H1 (cell line): ENCODE results near the gene OXCT2. TPM values are rescaled to one million over a fixed set of nuclear protein-coding genes. Genes with fewer than 3 reads are reported as not detected.
"Not testable (repeated sequence)": the region's sequence is repeated elsewhere in the genome, so short reads cannot be mapped to it uniquely, and the experiment has no call there.

Experiments used
- CTCF ChIA-PET: fragments of 300-600 bp; sonication (Branson Sonifier 250); formaldehyde crosslinking; loops from one replicate; lab custom pipeline; 2021; ENCODE audit not compliant: partially characterized antibody; lab: Charles Lee
- POLR2A ChIA-PET: fragments of 300-600 bp; sonication (Branson Sonifier 250); formaldehyde crosslinking; loops from one replicate; lab custom pipeline; 2021; ENCODE audit warnings: inconsistent platforms; ENCODE audit not compliant: partially characterized antibody; lab: Charles Lee
- DNase-seq, 2 experiments: peaks; one replicate each; pipeline versions ENCODE4 v3.0.0 to v3.0.0-alpha.2; 2010 to 2022; ENCODE audit warnings: low spot score in 2 of 2, low read depth in 1 of 2, mixed read lengths in 1 of 2
- FAIRE-seq: peaks from 2 replicates; lab custom pipeline; 2011; peaks lifted over from hg19 to GRCh38; lab: Jason Lieb, UNC
- H2AFZ ChIP-seq: 2 replicates; pipeline ENCODE4 v1.8.1; 2012; ENCODE audit warnings: low read length, inconsistent platforms
- H2AK5ac ChIP-seq: 2 replicates; pipeline ENCODE4 v1.6.1; 2013; ENCODE audit warnings: low read depth, low read length
- H2BK120ac ChIP-seq: replicated peaks from 2 replicates; pipeline ENCODE3; 2013; ENCODE audit warnings: low read depth, low read length, inconsistent platforms
- H2BK12ac ChIP-seq: 2 replicates; pipeline ENCODE4 v1.6.1; 2013; ENCODE audit warnings: low read depth, low read length
- H2BK15ac ChIP-seq: 2 replicates; pipeline ENCODE4 v1.6.1; 2013; ENCODE audit warnings: low read length
- H2BK20ac ChIP-seq: 2 replicates; pipeline ENCODE4 v1.6.1; 2013; ENCODE audit warnings: low read length
- H2BK5ac ChIP-seq: 2 replicates; pipeline ENCODE4 v1.6.1; 2013; ENCODE audit warnings: low read depth, low read length
- H3K14ac ChIP-seq: 2 replicates; pipeline ENCODE4 v1.6.1; 2013; ENCODE audit warnings: inconsistent platforms; ENCODE audit not compliant: insufficient read length
- H3K18ac ChIP-seq: 2 replicates; pipeline ENCODE4 v1.6.1; 2013; ENCODE audit warnings: low read length; ENCODE audit errors: extremely low read depth
- H3K23ac ChIP-seq: 2 replicates; pipeline ENCODE4 v1.6.1; 2013; ENCODE audit warnings: inconsistent platforms; ENCODE audit not compliant: insufficient read length
- H3K23me2 ChIP-seq: 2 replicates; pipeline ENCODE4 v1.6.1; 2013; ENCODE audit warnings: low read depth, low read length
- H3K27ac ChIP-seq: 2 replicates; pipeline ENCODE4 v1.6.1; 2011; ENCODE audit warnings: low read depth, low read length, inconsistent platforms
- H3K27me3 ChIP-seq, 4 experiments: replicated peaks in 1 of 4; 1 replicate in 1 of 4; 2 replicates in 3 of 4; pipeline versions ENCODE4 v1.6.1 to v1.8.1; 2011 to 2013; ENCODE audit warnings: low read length in 3 of 4, mild to moderate bottlenecking in 3 of 4, inconsistent platforms in 2 of 4, mixed read lengths in 2 of 4, moderate library complexity in 1 of 4; ENCODE audit not compliant: control insufficient read depth in 3 of 4, insufficient read depth in 3 of 4; ENCODE audit errors: extremely low read depth in 1 of 4
- H3K36me3 ChIP-seq, 4 experiments: 2 replicates each; pipeline versions ENCODE4 v1.6.1 to v1.8.1; 2011 to 2013; ENCODE audit warnings: mild to moderate bottlenecking in 4 of 4, low read length in 3 of 4, moderate library complexity in 2 of 4, control low read depth in 1 of 4, inconsistent platforms in 1 of 4; ENCODE audit not compliant: insufficient read depth in 4 of 4, control insufficient read depth in 2 of 4
- H3K4ac ChIP-seq: replicated peaks from 2 replicates; pipeline ENCODE3; 2013; ENCODE audit warnings: low read length, low read depth, mixed read lengths, inconsistent platforms; ENCODE audit not compliant: insufficient read length
- H3K4me1 ChIP-seq, 4 experiments: replicated peaks in 1 of 4; 1 replicate in 1 of 4; 2 replicates in 3 of 4; pipeline versions ENCODE4 v1.6.1 to v1.8.1; 2011 to 2013; ENCODE audit warnings: low read length in 3 of 4, inconsistent platforms in 2 of 4, mixed read lengths in 1 of 4; ENCODE audit not compliant: insufficient read depth in 4 of 4, control insufficient read depth in 3 of 4
- H3K4me2 ChIP-seq, 2 experiments: 2 replicates each; pipeline versions ENCODE4 v1.6.1 to v1.8.1; 2011 to 2013; ENCODE audit warnings: low read depth in 2 of 2, low read length in 2 of 2, control low read depth in 1 of 2, inconsistent platforms in 1 of 2, mild to moderate bottlenecking in 1 of 2; ENCODE audit not compliant: insufficient read depth in 1 of 2
- H3K4me3 ChIP-seq, 4 experiments: fragments of 200-600, 300-600 bp in 1 of 4; sonication (generic), shearing (Covaris generic), sonication (Bioruptor Twin) in 1 of 4; 2 replicates each; pipeline versions ENCODE4 v1.5.1 to v1.8.1; 2011 to 2016; ENCODE audit warnings: low read length in 4 of 4, low read depth in 3 of 4, control low read depth in 2 of 4, inconsistent platforms in 2 of 4, mild to moderate bottlenecking in 2 of 4, mixed read lengths in 1 of 4, moderate library complexity in 1 of 4; ENCODE audit not compliant: insufficient read depth in 2 of 4; ENCODE audit errors: extremely low read depth in 1 of 4
- H3K56ac ChIP-seq: replicated peaks from 2 replicates; pipeline ENCODE3; 2013; ENCODE audit warnings: low read depth, mild to moderate bottlenecking, mixed read lengths, low read length, inconsistent platforms; ENCODE audit not compliant: insufficient read length
- H3K79me1 ChIP-seq: 2 replicates; pipeline ENCODE4 v1.6.1; 2013; ENCODE audit warnings: low read depth, low read length, control low read depth
- H3K79me2 ChIP-seq, 2 experiments: 2 replicates each; pipeline versions ENCODE4 v1.6.1 to v1.8.1; 2012 to 2013; ENCODE audit warnings: low read length in 2 of 2, mild to moderate bottlenecking in 2 of 2, inconsistent platforms in 1 of 2; ENCODE audit not compliant: insufficient read depth in 2 of 2, control insufficient read depth in 1 of 2
- H3K9ac ChIP-seq, 4 experiments: replicated peaks in 1 of 4; 1 replicate in 1 of 4; 2 replicates in 3 of 4; pipeline versions ENCODE4 v1.6.1 to v1.8.1; 2011 to 2013; ENCODE audit warnings: low read depth in 3 of 4, low read length in 3 of 4, control low read depth in 2 of 4, mild to moderate bottlenecking in 2 of 4, moderate library complexity in 2 of 4, inconsistent platforms in 1 of 4; ENCODE audit errors: extremely low read depth in 1 of 4
- H3K9me3 ChIP-seq, 2 experiments: 2 replicates each; pipeline versions ENCODE4 v1.6.1 to v1.8.1; 2012 to 2013; ENCODE audit warnings: mild to moderate bottlenecking in 2 of 2, moderate library complexity in 2 of 2, control low read depth in 1 of 2, inconsistent platforms in 1 of 2, low read depth in 1 of 2, low read length in 1 of 2, mixed read lengths in 1 of 2; ENCODE audit not compliant: insufficient read depth in 2 of 2
- H4K20me1 ChIP-seq, 2 experiments: replicated peaks in 1 of 2; 2 replicates each; pipeline versions ENCODE3 to v1.8.1; 2011 to 2013; ENCODE audit warnings: inconsistent platforms in 2 of 2, low read length in 2 of 2, mild to moderate bottlenecking in 1 of 2; ENCODE audit not compliant: insufficient read depth in 2 of 2, control insufficient read depth in 1 of 2
- H4K5ac ChIP-seq: 2 replicates; pipeline ENCODE4 v1.6.1; 2013; ENCODE audit warnings: low read length, low read depth, mixed read lengths, inconsistent platforms; ENCODE audit not compliant: insufficient read length
- H4K8ac ChIP-seq: 2 replicates; pipeline ENCODE4 v1.8.0; 2013; ENCODE audit warnings: mild to moderate bottlenecking, moderate library complexity, low read length, inconsistent platforms; ENCODE audit not compliant: insufficient read depth; ENCODE audit errors: extremely low read depth
- H4K91ac ChIP-seq: replicated peaks from 2 replicates; pipeline ENCODE3; 2013; ENCODE audit warnings: low read length, mixed read lengths, inconsistent platforms; ENCODE audit not compliant: insufficient read length
- EZH2 ChIP-seq: fragments of 200-600 bp; sonication (generic); IDR thresholded peaks from 2 replicates; pipeline ENCODE4 v1.7.1; 2012; ENCODE audit warnings: low read depth, mild to moderate bottlenecking, moderate library complexity, low read length, inconsistent platforms; ENCODE audit not compliant: severe bottlenecking
- MAX ChIP-seq: IDR thresholded peaks from 2 replicates; pipeline ENCODE4 v1.6.1; 2012; ENCODE audit warnings: inconsistent platforms
- SUZ12 ChIP-seq: fragments of 200-600 bp; sonication (generic); IDR thresholded peaks from 2 replicates; pipeline ENCODE4 v1.6.1; 2012; ENCODE audit warnings: mild to moderate bottlenecking, inconsistent platforms, low read length, moderate library complexity, mixed read lengths
- WGBS, 2 experiments: shearing (Covaris generic) in 1 of 2; methylation state at CpG; one replicate each; pipeline versions ENCODE4 v1.1.6 to v1.1.7; 2013 to 2015; ENCODE audit warnings: low lambda C conversion rate in 2 of 2, mixed read lengths in 2 of 2, inconsistent platforms in 1 of 2, low coverage in 1 of 2, missing lambda C conversion rate in 1 of 2; ENCODE audit not compliant: insufficient replicate concordance in 2 of 2, insufficient coverage in 1 of 2, insufficient read length in 1 of 2; ENCODE audit errors: extremely low coverage in 1 of 2, missing lambda C conversion rate in 1 of 2; 5-methylcytosine and 5-hydroxymethylcytosine counted together
- polyA plus RNA-seq, 7 experiments: library from polyadenylated mRNA; depleted of rRNA in 3 of 7; stranded (reverse) in 5 of 7; unstranded in 2 of 7; fragments of >200 nt in 5 of 7; fragments of 200-250 nt in 2 of 7; gene quantifications; 1 replicate in 5 of 7; 2 replicates in 1 of 7; 4 replicates in 1 of 7; pipeline versions ENCODE4 v1.2.1 to v1.2.3, GENCODE V29; 2011 to 2013; ENCODE audit warnings: missing spikeins in 2 of 7, mixed read lengths in 2 of 7
- total RNA-seq: library from RNA; stranded (reverse); fragmentation: NEBNext Ultra II Directional; extraction: Animal tissue kit (Norgen Biotek cat#: 25700); gene quantifications from 2 replicates; pipeline ENCODE4 v1.2.1, GENCODE V29; 2021

Gene OXCT2
- total and polyA plus RNA-seq, 2 of the 8 experiments (the other 6 are each of a cell fraction or from before 2014, with no cell fraction given), result 2.6 to 2.9 TPM

- Histone ChIP-seq H3K27me3 (peaks cover 34 to 62% (median 47%) of the 10 kb centered on the region in 4 experiments), H3K4me2 (peak overlapping the region in 1 of 2 experiments; percentile 38; a peak in 3 of 4 replicates), H3K4me3 (peak overlapping the region in 1 of 4 experiments; percentile 34; a peak in 1 of 8 replicates)
- CTCF ChIA-PET, result interaction anchor here (0.6 to 1.7 kb wide), 2 partner anchors 12 to 68 kb away, joined by 3 to 5 read pairs; no protein-coding TSS in a partner anchor
- not testable (repeated sequence) for H3K27ac ChIP-seq, H3K79me2 ChIP-seq, DNase-seq, H3K36me3 ChIP-seq, H4K8ac ChIP-seq, H2BK120ac ChIP-seq, H4K5ac ChIP-seq, H3K14ac ChIP-seq, FAIRE-seq, H3K18ac ChIP-seq, H2AK5ac ChIP-seq, H3K4ac ChIP-seq, H2BK5ac ChIP-seq, H3K4me1 ChIP-seq, H3K9me3 ChIP-seq, H2BK15ac ChIP-seq, H3K79me1 ChIP-seq, H3K23ac ChIP-seq, H3K9ac ChIP-seq, H4K91ac ChIP-seq, H4K20me1 ChIP-seq, H3K56ac ChIP-seq, H2BK12ac ChIP-seq, H3K23me2 ChIP-seq, H2AFZ ChIP-seq, H2BK20ac ChIP-seq
- WGBS, 2 experiments, result 9% methylated on average over 23 of the region's 55 CpGs; no CpG with 5 or more reads in 1 of the 2 experiments
- POLR2A ChIA-PET, result interaction anchor here (1.0 to 1.9 kb wide), 3 partner anchors 12 to 114 kb away, joined by 3 to 5 read pairs (median 3); no protein-coding TSS in a partner anchor
- TF ChIP-seq EZH2 (peak; percentile 77), MAX (peak; percentile 21; the same call in 1 of the 2 replicates), SUZ12 (peak; percentile 73; the same call in 1 of the 2 replicates)
Observed at GRCh38 chr1:39787964-39788363, 16.8 kb upstream of the OXCT2 start.
